ENCODE results near the gene COX19.
"Not testable (repeated sequence)": the region's sequence is repeated elsewhere in the genome, so short reads cannot be mapped to it uniquely, and the experiment has no call there.

Gene COX19

GRCh38 chr7:1011297-1012003 is 36.1 kb upstream of the COX19 start:
- DNase-seq (ENCODE audit: low read depth, low spot score), result no peak

DNA sequence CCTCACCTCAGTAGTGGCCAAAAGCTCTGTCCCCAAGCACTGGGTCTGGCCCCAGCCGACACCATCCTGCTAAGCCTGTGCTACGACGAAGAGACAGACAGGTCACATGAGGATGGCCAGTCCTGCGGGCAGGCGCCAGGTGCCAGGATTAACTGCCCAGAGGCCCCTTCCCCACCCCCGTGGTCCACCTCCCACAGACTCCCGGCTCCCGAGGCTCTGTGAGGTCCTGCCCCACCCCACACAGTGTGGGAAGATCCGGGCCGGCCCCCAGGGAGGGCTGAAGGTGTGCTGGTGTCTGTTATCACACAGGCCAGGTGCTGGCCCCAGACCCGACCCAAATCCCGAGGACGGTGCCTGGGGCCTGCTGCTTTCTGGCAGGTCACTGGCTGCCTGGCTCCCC is 34.9 kb upstream of the COX19 start:
- no peak for DNase-seq (ENCODE audit: low read depth, low spot score)

DNA sequence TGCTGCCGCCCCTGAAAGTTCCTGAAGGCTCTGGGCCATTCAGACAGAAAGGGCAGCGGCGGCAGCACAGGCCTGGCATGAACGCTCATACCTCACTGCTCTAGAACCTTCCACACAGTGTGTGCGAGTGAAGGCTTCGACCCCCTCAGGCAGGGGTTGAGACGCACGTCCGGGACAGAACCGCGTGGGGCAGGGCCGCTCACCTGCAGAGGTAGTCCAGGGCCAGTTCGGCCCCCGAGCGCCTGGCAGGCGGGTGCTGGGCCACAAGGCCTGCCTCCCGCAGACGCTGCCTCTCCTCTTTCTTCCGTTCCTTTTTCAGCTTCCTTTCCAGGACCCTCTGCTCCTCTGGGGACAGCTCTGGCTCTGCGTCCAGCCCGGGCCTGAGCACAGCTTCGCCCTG is 34.4 kb upstream of the COX19 start:
- no peak for DNase-seq (ENCODE audit: low read depth, low spot score)

- no peak for DNase-seq (ENCODE audit: low read depth, low spot score)
These were observed 33.5 kb upstream of the COX19 start for GRCh38 chr7:1008733-1009363.

DNA sequence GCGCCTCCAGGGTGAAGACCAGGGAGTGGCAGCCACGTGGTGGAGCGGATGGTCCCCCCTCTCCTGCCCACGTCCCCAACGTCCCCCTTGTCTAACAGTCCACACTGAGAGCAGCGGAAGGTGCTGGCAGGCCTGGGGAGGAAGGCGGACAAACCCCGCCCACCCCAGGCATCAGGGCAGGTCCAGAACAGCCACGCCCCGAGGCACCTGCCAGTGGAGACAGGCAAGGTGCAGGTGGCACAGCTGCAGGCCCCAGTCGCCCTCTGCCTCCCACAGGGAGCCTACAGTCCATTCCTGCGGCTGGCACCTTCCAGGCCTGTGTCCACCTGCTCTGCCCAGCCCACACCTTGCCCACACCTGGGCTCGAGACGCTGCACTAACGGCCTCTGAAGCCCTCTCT is 32.6 kb upstream of the COX19 start:
- DNase-seq (ENCODE audit: low read depth, low spot score), result no peak

DNA sequence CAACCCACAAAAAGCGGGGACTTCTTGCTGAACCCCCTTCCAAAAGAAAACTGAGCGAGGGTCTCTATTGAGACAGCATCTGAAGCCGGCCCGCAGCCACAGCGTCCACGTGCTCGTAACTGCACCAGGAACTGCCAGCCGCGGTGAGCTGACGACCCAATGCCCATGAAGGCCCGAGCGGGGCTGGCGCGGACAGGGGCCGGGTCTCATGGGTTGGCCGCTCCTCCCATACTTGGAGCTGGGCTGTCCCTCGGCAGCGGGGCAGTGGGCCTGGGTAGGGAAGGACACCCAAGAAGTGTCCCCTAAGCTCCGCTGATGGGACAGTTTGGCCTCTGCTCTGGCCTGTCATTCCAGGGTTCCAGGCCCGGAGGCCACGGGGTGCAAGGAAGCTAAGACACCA is 30.0 kb upstream of the COX19 start:
- no peak for DNase-seq (ENCODE audit: low read depth, low spot score)

- DNase-seq (ENCODE audit: low read depth, low spot score), result no peak
These were observed 28.9 kb upstream of the COX19 start for GRCh38 chr7:1004018-1004852.

GRCh38 chr7:1002445-1002844 is 27.1 kb upstream of the COX19 start:
- DNase-seq (ENCODE audit: low read depth, low spot score), result not testable (repeated sequence)

DNA sequence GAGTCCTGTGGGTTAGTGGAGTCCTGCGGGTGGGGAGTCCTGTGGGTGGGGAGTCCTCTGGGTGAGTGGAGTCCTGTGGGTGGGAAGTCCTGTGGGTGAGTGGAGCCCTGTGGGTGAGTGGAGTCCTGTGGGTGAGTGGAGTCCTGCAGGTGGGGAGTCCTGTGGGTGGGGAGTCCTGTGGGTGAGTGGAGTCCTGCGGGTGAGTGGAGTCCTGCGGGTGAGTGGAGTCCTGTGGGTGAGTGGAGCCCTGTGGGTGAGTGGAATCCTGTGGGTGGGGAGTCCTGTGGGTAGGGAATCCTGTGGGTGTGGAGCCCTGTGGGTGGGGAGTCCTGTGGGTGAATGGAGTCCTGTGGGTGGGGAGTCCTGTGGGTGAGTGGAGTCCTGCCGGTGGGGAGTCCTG is 26.7 kb upstream of the COX19 start:
- DNase-seq (ENCODE audit: low read depth, low spot score), result not testable (repeated sequence)

DNA sequence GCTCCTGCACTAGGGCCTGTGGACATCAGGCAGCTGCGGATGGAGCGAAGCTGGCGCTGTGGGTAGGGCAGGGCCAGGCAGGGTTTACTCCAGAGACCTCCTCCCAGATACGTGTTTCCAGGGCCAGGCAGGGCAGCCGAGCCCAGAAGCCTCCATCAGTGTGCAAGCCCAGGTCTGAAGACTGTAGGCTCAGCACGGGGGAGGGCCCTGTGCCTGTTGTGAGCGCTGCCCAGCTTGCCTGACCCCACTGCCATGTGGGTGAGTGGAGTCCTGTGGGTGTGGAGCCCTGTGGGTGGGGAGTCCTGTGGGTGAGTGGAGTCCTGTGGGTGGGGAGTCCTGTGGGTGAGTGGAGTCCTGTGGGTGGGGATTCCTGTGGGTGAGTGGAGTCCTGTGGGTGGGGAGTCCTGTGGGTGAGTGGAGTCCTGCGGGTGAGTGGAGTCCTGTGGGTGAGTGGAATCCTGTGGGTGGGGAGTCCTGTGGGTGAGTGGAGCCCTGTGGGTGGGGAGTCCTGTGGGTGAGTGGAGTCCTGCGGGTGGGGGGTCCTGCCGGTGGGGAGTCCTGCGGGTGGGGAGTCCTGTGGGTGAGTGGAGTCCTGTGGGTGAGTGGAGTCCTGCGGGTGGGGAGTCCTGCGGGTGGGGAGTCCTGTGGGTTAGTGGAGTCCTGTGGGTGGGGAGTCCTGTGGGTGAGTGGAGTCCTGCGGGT is 25.9 kb upstream of the COX19 start:
- peak; percentile 76 for DNase-seq (ENCODE audit: low read depth, low spot score)

DNA sequence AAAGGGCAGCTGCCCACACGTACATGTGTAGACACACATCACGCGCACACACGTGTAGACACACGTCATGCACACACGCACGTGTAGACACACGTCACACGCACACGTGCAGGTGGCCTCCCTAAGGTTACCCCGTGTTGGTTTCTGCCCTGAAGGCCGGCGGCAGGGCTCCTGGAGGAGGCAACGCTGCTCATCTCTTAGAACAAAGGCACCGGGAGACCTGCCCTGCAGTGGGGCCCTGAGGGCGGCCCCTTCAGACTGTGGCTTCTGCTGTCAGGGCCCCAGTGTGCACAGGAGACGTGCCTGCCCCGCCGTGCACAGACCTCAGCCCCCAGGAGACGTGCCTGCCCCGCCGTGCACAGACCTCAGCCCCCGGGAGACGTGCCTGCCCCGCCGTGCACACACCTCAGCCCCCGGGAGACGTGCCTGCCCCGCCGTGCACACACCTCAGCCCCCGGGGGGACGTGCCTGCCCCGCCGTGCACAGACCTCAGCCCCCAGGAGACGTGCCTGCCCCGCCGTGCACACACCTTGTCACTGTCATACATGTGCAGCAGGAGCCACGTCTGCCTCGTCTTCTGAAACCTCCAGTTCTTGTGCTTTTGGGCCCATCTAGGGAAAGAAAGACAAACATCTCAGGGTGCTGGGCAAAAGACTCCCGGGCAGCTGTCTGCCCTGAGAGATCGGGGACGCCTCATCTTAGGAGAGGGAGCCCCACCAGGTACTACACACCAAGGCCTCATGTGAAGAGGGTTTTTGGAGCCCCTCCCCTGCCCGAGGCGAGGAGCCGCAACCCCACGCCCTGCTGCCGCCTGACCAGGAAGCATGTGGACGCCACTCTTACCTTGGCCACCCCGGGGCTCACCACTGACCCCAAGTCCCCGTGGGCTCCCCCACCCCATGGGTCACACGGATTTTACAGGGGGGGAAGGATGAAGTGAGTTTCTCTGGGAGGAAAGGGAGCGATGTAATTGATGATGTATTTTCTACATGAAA is 24.9 kb upstream of the COX19 start:
- DNase-seq (ENCODE audit: low read depth, low spot score), result peak; percentile 73

DNA sequence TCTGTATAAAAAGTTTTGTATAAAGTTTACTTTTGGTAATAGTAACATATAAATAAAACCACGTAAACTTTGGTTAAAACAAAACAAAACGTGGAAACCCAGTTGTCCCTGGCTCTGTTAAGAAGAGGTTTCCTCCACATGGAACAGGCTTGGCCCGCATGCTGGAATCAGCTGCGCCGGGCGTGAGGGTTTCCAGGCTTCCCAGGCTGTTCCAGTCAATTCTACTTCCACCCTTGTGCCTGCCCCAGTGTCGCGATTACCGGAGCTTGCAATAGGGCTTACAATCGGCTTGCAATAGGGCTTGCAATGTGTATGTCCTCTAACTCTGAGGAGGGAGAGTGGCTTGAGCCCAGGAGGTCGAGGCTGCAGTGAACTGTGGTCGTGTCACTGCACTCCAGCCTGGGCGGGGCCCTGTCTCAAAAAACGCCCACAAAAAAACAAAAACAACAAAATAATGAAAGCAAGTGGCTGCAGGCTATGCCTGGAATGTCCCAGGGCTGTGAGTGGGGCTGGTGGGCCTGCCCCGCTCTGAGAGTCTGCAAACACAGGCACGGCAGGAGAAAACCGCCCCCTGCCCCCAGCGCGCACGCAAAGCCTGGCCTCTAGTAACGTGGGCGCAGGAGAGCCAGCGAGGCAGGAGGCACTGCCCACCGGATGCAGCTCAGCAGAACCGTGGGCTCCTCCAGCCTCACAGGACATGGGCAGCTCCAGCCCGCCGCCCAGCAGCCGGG is 24.0 kb upstream of the COX19 start:
- peak; percentile 70 for DNase-seq (ENCODE audit: low read depth, low spot score)

- DNase-seq (ENCODE audit: low read depth, low spot score), result peak; percentile 80
These were observed 22.4 kb upstream of the COX19 start for GRCh38 chr7:997404-998395.

DNA sequence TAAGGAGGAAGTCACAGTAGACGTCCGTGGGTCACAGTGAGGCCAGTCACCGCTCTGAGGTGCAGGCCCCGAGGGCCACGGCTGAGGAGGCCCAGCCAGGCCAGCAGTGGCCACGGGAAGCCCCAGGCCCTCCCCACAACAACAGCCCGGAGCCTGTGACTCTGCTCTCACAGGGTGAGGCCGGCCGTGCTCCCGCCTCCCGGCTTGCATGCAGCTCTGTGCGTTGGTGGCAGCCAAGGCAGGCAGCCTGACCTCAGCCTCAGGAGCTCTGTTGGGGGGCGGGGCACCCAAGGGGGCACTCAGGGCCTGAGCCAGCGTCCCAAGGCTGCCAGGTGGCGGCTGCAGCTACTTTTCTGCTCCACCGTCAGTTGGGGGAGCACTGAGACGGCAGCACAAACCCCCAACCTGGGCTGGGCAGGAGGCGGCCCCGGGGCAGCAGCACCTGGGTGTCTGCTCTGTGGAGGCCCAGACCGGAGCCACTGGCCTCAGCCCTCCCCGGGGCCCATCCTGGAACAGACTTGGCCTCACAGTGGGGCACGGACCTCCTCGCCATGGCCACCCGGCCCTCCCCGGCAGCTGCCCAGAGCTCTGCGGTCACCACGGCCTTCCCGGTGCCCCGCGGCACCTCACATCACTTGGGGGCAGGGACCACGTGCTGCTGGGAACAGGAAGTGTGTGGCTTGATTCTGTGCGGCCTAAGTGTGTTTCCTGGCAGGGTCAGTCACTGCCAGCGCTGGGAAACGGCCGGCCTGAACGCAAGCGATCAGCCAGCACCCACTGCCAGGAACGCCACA is 20.9 kb upstream of the COX19 start:
- DNase-seq (ENCODE audit: low read depth, low spot score), result no peak

DNA sequence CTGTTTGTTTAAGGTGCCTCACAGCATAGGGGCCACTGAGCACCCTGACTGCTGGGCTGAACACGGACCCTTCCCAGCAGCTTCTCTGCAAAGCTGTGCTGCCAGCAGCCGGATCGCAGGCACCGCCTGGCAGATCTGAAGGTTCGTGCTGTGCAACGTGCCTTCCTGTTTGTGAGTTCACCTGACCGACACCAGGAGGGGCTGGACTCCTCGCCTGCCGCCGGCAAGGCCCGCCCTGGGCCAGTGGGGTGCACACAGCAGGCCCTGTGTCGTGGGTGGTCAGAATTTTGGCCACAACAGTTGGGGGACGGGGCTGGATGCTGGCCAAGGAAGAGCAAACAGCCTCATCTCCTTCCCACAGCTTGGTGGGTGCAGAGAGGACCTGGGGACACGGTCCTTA is 20.2 kb upstream of the COX19 start:
- DNase-seq (ENCODE audit: low read depth, low spot score), result no peak

DNA sequence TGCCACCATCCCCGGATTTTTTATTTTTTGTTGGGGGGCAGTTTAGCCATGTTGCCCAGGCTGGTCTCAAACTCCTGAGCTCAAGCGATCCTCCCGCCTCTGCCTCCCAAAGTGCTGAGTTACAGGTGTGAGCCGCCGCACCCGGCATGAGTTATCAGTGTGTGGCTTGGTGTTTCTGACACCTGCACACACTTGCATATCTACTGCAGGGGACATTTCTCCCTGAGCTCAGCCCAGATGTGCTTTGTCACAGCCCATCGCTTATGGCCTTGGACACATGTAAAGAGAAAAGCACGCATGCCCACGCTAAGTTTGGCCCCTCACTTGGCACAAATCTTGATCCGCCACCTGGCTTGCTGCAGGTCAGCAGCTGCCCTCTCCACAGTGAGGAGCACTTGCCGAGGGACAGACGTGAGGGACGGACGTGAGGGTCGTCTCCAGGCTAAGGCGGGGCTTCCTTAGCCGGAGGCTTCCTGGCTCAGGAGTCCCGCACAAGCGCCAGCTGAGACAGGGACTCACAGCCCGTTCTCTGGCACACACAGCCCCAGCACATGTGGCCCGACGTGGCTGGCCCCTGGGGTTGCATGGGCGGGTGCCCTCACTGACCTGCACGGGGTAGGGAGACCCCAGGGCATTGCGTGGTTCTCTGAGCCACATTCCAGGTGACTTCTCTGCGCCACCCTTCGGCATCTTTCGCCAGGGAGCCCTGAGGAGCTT is 19.4 kb upstream of the COX19 start:
- no peak for DNase-seq (ENCODE audit: low read depth, low spot score)

Measured in ELF-1 (cell line).